Mucosa of stomach (tissue), 1 donor: Measurements from ENCODE around the gene MSGN1.
"Not testable (repeated sequence)": the region's sequence is repeated elsewhere in the genome, so short reads cannot be mapped to it uniquely, and the experiment has no call there.

Source experiments
- H3K27me3 ChIP-seq: one replicate; pipeline ENCODE4 v1.7.0; 2013; ENCODE audit warnings: mild to moderate bottlenecking, low read length; ENCODE audit not compliant: control insufficient read depth, insufficient read depth
- H3K36me3 ChIP-seq: one replicate; pipeline ENCODE4 v1.7.0; 2013; ENCODE audit warnings: low read length; ENCODE audit not compliant: control insufficient read depth, insufficient read depth
- H3K4me1 ChIP-seq: one replicate; pipeline ENCODE4 v1.7.0; 2013; ENCODE audit warnings: mild to moderate bottlenecking, low read length; ENCODE audit not compliant: control insufficient read depth, insufficient read depth
- H3K4me3 ChIP-seq: one replicate; pipeline ENCODE4 v1.7.0; 2013; ENCODE audit warnings: low read length
- H3K9ac ChIP-seq: one replicate; pipeline ENCODE4 v1.7.0; 2013; ENCODE audit warnings: mild to moderate bottlenecking, low read length, moderate library complexity
- H3K9me3 ChIP-seq: one replicate; pipeline ENCODE4 v1.7.0; 2013; ENCODE audit warnings: mild to moderate bottlenecking, low read length, moderate library complexity; ENCODE audit not compliant: control insufficient read depth
- donor health status: Pancreatic carcinoma.

MSGN1 gene

DNA sequence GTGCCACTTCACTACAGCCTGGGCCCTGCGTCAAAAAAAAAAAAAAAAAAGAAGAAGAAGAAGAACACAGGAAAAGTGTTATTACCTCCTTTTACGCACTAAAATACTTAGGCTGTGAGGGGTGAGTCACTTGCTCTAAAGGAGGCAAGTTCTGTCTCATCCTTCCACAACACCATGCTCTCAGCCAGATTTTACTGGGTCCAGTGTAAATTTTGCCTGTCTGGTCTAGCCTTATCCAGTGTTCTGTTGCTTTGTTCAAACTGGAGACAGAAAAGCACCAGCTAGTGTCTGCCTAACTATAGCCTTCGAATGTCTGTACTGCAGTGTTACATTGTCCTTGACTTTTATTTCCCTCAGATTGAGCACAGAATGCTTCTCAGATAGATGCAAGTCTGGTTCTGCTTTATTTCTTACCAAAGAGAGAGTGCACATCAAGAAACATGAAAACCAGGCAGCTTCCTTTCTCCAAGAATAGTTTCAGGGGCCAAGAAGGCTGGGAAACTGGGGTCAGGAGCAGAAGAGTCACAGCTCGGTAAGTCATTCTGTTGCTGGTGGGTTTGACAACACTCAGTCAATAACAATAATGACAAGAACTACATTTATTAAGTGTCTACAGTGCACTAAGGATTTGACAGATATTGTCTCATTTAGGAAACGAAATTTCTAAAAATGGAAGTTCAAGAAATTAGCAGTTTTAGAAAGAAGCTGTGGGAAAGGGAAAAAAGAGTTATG, 3.1 kb upstream of the MSGN1 start:
- no peaks in the 10 kb centered on the region for H3K36me3 ChIP-seq
- no peaks in the 10 kb centered on the region for H3K27me3 ChIP-seq
- H3K9ac ChIP-seq: no peak overlapping the region
- H3K4me1 ChIP-seq: no peaks in the 10 kb centered on the region
- no peaks in the 10 kb centered on the region for H3K9me3 ChIP-seq
- H3K4me3 ChIP-seq: no peak overlapping the region

DNA sequence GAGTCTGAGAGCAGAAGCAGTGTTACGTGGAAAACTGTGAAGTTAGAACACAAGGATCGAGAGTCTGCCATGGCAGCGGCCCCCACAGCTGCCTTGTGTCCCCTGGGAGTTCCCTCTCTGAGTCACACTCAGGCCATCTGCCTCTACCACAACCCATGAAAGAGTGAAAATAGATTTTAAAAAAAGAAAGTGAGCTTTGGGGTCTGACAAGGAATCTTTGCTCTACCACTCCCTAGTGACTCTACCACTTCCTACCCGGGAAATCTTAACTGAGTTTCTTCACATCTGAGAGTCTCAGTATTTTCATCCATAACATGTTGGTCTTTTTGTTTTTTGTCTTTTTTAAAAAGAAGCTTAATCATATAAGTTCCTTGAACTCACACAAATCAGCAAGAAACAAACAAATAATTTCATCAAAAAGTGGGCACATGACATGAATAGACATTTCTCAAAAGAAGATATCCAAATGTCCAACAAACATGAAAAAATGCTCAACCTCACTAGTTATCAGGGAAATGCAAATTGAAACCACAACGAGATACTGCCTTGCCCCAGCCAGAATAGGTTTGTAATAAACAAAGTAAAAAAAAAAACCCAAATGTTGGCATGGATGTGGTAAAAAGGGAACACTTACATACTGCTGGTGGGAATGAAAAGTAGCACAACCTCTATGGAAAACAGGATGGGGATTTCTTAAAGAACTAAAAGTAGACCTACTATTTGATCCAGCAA, 2.4 kb upstream of the MSGN1 start:
- Histone ChIP-seq H3K9ac (no peak overlapping the region), H3K9me3 (no peaks in the 10 kb centered on the region), H3K27me3 (no peaks in the 10 kb centered on the region), H3K36me3 (no peaks in the 10 kb centered on the region), H3K4me3 (no peak overlapping the region), H3K4me1 (no peaks in the 10 kb centered on the region)

DNA sequence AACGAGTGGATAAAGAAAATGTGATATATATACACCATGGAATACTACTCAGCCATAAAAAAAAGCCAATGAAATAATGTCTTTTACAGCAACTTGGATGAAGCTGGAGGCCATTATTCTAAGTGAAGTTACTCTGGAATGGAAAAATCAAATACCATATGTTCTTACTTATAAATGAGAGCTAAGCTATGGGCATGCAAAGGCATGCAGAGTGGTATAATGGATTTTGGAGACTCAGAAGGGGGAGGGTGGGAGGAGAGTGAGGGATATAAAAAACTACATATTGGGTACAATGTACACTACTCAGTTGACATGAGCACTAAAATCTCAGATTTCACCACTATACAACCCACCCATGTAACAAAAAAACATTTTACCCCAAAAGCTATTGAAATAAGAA, 1.7 kb upstream of the MSGN1 start:
- Histone ChIP-seq H3K9ac (no peak overlapping the region), H3K27me3 (no peaks in the 10 kb centered on the region), H3K4me1 (no peaks in the 10 kb centered on the region), H3K4me3 (no peak overlapping the region), H3K9me3 (no peaks in the 10 kb centered on the region), H3K36me3 (no peaks in the 10 kb centered on the region)

DNA sequence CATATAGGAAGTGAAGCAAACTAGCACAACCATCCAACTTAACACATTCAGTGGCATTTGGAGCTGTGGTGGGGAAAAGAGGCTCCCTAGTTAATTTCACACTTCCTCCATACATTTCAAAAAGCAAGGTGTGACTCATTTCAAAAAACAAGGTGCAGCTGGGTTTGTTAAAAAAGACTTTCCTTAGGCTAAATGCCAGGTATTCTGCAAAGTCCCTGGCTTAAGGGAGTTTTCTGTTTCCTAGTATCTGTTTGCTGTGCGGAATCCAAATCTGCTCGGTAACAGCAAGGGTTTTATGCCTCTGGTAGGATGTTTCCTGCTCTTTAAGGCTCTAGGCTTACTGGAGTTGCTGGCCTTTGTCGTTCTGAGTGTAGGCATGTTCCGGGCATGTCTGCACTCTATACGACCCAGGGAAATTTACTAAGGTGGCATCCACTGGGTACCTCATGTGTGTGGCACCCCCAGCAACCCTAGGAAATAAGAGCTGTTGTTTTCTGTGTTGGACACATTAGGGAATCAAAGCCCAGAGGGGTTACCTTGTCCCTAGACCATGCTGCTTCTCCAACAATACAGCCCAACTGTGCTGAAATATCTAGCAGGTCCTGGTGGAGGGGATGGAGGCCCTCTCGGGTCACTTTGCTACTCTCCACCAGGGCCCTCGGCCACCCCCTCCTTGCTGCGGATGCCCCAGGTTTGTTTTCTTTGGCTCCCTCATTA, 634 bp upstream of the MSGN1 start:
- H3K4me1 ChIP-seq: no peaks in the 10 kb centered on the region
- H3K4me3 ChIP-seq: no peak overlapping the region
- H3K36me3 ChIP-seq: no peaks in the 10 kb centered on the region
- H3K9me3 ChIP-seq: no peaks in the 10 kb centered on the region
- no peak overlapping the region for H3K9ac ChIP-seq
- H3K27me3 ChIP-seq: no peaks in the 10 kb centered on the region

DNA sequence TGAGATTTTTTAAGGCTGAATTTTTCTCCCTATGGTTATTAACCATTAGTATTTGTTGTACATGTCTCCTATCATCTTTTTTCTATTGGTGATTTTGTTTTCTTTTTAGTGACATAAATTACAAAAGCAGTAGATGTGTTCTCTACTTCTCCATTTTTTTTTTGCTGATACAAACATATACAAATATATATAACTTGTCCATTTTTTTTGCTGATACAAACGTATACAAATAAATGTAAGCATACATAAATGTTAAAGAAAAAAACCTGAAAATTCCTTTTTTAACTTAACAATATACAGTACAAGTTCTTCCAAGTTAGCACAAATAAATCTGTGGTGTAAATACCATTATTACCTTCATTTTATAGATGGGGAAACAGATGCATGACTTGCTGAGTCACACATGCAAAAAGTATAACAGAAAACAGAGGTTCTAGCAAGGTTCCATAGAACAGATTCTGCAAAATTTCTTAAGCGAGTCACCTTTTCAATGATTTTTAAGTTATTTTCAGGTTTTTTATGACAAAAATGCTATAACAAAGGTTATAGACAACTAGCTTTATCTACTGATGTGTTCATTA, 2.1 kb downstream of the MSGN1 start:
- H3K4me1 ChIP-seq: no peaks in the 10 kb centered on the region
- no peaks in the 10 kb centered on the region for H3K9me3 ChIP-seq
- H3K9ac ChIP-seq: no peak overlapping the region
- no peak overlapping the region for H3K4me3 ChIP-seq
- H3K36me3 ChIP-seq: no peaks in the 10 kb centered on the region
- no peaks in the 10 kb centered on the region for H3K27me3 ChIP-seq

DNA sequence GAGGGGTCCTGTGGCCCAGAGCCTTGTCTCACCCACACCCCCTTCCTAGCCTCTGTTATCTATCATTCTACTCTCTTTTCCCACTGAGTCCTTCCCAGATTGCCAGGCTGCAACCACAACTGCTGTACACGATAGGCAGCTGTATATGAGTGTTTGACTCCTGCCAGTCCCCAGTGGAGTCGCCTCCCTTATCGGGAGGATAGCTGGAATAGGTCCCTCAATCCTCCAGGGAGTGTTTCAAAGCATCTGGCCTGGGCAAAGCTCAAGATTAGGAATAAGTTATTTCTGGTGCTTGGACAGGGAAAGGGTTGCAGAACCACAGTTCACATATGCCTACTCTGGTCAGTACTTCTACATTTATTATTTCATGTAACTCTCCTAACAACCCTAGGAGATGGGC, 4.8 kb downstream of the MSGN1 start:
- Histone ChIP-seq H3K9me3 (no peaks in the 10 kb centered on the region), H3K9ac (no peak overlapping the region), H3K4me1 (no peaks in the 10 kb centered on the region), H3K4me3 (no peak overlapping the region), H3K36me3 (no peaks in the 10 kb centered on the region), H3K27me3 (no peaks in the 10 kb centered on the region)

DNA sequence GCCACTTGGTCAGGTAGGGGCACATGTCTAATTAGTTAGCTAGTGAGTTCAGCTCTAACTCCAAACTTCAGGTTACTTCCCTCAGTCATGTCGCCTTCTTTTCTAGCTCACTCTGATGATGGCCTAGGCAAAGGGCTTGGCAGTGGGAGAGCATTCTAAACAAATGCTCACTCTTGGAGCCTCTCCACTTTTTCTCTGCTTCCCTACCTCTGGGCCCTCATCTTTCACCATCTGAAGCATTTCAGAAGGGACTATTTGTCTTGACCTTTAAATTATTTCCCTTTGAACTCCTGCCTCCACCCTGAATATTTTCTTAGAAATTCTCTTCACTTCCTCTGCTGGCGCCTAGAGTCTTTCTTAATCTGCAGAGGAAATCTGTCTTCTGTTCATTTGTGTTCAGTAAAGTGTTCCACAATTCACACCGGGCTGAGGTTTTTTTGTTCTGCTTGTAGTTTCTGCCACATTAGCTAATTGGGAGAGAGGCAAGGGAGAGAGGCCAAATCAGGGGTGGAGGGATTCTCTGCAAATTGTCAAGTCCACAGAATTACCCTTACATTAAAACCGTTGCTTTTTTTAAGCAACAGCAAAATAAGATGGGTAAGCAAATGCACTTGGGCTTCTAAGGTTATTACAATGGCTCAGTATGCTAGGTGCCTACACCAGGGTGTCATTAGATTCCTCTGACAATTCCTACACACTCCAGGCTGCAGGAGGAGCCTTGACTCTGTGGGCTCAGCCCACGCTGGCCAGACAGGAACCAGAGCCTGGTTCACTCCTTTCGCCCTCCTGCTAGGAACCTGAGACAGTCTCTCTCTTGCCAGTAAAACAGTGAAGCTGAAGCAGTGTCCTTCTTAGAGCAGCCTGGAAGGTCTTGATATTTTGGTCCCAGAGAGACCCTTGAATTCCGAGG, 5.5 kb downstream of the MSGN1 start:
- Histone ChIP-seq H3K4me1 (no peaks in the 10 kb centered on the region), H3K4me3 (no peak overlapping the region), H3K27me3 (no peaks in the 10 kb centered on the region), H3K9ac (no peak overlapping the region), H3K36me3 (no peaks in the 10 kb centered on the region), H3K9me3 (no peaks in the 10 kb centered on the region)

DNA sequence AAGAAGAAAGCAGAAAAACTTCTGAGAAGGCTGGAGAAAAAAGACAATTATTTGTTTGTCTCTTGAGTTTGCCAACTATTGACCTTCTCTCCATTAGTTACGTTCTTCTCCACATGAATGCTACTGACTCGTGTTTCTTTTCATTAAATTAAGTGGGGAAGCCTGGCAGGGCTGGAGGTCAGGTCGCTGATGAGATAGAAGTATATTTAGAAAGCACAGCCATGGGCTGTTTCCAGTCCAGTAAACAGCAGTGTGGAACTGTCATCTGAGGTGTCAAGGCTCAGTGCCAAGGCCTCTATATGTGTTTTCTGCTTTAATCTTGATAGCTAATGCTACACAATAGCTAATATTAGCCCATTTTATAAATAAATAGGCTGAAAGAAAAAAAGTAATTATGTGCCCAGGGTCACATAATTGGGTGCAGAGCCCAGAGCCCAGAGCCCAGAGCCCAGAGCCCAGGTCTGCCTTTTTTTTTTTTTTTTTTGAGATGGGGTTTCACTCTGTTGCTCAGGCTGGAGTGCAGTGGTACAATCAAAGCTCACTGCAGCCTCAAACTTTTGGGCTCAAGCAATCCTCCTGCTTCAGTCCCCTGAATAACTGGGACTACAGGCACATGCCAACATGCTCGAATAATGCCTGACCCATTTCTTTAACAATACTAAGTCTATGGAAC, 6.3 kb downstream of the MSGN1 start:
- H3K4me3 ChIP-seq: no peak overlapping the region
- H3K27me3 ChIP-seq: no peaks in the 10 kb centered on the region
- H3K4me1 ChIP-seq: no peaks in the 10 kb centered on the region
- H3K9me3 ChIP-seq: no peaks in the 10 kb centered on the region
- no peak overlapping the region for H3K9ac ChIP-seq
- H3K36me3 ChIP-seq: no peaks in the 10 kb centered on the region

DNA sequence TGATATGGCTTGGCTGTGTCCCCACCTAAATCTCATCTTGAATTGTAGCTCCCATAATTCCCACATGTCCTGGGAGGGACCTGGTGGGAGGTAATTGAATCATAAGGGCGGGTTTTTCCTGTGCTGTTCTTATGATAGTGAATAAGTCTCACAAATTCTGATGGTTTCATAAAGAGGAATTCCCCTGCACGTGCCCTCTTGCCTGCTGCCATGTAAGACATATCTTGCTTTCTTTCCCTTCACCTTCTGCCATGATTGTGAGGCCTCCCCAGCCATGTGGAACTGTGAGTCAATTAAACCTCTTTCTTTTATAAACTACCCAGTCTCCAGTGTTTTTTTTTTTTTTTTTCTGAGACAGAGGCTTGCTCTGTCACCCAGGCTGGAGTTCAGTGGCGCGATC, 7.4 kb downstream of the MSGN1 start:
- H3K4me1 ChIP-seq, H3K4me3 ChIP-seq, H3K9ac ChIP-seq, H3K27me3 ChIP-seq, H3K9me3 ChIP-seq, H3K36me3 ChIP-seq: not testable (repeated sequence)

DNA sequence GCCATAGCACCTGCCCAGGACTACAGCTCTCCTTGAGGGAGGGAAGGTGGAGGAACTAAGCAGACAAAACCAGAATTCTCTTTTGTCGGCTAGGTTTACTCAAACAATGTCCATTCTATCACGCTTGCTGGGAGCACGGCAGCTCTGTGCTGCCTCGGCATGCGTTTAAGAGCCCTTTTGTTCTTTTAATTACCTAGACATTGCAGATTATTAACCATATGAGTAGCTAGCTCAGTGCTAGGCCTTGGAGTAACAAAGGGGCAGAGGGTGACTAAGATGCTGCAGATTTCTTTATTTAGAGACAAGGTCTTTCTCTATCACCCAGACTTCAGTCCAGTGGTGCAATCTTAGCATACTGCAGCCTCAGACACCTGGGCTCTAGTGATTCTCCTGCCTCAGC, 11.1 kb downstream of the MSGN1 start:
- no peak overlapping the region for H3K4me3 ChIP-seq
- peaks cover 16% of the 10 kb centered on the region for H3K27me3 ChIP-seq

DNA sequence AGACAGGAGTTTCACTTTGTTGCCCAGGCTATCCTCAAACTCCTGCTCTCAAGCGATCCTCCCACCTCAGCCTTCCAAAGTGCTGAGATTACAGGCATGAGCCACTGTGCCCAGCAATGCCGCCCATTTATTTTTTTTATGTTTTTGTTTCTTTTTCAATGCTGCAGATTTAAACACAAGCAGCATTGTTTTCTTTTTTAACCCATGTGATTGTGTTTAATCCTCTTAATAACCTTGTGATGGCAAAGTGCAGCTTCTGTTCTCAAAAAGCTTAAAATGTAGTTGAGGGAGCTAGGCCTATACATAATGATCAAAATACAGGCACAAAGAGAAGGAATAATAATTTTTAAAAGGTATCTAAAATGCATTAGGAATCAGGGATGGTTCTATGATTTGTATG, 11.5 kb downstream of the MSGN1 start:
- Histone ChIP-seq H3K27me3 (peaks cover 16% of the 10 kb centered on the region), H3K4me3 (no peak overlapping the region), H3K4me1 (peaks cover 13% of the 10 kb centered on the region), H3K36me3 (no peaks in the 10 kb centered on the region), H3K9me3 (no peaks in the 10 kb centered on the region), H3K9ac (no peak overlapping the region)

More for the DNA sequence above, 11.1 kb downstream of the MSGN1 start:
- Histone ChIP-seq H3K9me3 (no peaks in the 10 kb centered on the region), H3K9ac (no peak overlapping the region), H3K4me1 (peaks cover 13% of the 10 kb centered on the region), H3K36me3 (no peaks in the 10 kb centered on the region)
